Measurements from ENCODE around the gene POLDIP3.
"Not testable (repeated sequence)": the region's sequence is repeated elsewhere in the genome, so short reads cannot be mapped to it uniquely, and the experiment has no call there.

Gene POLDIP3

GRCh38 chr22:42553475-42554361 lies 61.0 kb downstream of the POLDIP3 start, which contains the start of gene SERHL2:
SERHL2 (plus strand) TSS chr22:42553956; CDS start chr22:42554021, 65 bp downstream.
- no peak for FAIRE-seq

GRCh38 chr22:42552294-42552647 lies 62.4 kb downstream of the POLDIP3 start:
- not testable (repeated sequence) for FAIRE-seq

DNA sequence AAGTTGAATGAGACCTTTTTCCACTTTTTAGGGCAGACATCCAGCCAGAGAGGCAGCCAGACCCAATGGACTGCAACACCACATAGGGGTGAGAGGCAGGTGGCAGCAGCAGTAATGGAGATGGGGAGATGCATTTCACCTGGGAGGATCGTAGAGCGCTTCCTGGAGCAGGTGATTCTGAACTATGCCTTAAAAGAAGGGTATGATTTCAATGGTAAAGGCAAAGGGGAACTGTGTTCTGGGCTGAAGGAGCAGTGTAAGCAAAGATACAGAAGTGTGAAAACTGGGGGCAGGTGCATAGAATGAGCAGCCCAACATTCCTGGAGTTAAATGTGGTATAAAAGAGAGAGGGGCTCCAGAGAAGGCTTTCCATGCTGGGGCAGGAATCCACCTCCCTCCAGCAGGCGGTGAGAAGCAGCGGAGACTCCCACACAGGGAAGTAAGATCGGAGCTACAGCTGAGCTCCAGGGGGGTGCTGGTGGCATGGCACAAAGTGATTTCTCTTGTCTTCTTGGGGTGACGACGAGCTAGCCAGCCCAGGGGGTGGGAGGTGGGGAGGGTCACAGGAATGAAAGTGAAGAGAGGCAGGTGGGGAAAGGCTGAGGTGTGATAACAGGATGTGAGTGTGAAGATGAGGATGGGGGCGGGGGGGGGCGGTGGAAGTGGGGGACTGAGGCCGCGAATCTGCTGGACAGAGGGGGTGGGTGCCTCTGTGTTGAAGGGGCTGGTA lies 65.2 kb downstream of the POLDIP3 start:
- no peak for FAIRE-seq

DNA sequence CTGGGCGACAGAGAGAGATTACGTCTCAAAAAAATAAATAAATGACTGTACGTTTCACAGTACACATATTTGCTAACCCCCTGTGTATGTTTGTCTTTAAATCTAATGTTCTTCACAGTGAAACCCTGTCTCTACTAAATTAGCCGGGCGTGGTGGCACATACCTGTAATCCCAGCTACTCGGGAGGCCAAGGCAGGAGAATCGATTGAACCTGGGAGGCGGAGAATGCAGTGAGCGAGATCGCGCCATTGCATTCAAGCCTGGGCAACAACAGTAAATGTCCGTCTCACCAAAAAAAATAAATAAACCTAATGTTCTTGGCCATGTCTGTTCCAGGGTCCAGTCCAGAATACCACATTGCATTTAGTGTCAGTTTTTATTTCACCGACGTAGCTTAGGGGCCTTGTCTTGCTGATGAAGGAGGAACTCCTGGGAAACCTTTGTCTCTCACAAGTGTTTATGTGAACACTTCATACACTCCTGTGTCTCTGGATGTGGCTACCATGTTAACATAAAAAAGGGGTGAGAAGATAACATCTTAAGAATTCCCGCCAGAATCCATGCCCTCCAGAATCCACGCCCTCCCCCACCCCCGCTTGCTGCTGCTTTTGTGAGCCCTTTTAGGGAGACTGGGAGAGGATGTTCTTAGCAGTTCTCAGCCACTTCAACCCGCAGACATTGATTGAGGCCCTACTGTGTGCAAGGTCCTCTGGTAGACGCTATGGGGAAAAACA lies 65.9 kb downstream of the POLDIP3 start:
- no peak for FAIRE-seq

DNA sequence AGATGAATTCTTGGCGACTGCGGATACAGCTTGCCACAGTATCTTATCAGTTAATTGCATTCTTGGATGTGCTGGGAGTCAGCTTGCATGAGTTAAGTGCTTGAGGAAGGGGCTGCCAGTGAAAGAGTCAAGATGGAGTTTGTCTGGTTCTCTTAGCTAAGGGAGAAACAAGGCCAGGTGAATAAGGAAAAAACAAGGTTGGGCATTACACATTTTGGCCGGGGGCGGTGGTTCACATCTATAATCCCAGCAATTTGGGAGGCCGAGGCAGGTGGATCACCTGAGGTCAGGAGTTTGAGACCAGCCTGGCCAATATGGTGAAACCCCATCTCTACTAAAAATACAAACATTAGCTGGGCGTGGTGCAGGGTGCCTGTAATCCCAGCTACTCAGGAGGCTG lies 66.6 kb downstream of the POLDIP3 start:
- not testable (repeated sequence) for FAIRE-seq

- no peak for FAIRE-seq
Measured at GRCh38 chr22:42547562-42547961, 67.1 kb downstream of the POLDIP3 start.

DNA sequence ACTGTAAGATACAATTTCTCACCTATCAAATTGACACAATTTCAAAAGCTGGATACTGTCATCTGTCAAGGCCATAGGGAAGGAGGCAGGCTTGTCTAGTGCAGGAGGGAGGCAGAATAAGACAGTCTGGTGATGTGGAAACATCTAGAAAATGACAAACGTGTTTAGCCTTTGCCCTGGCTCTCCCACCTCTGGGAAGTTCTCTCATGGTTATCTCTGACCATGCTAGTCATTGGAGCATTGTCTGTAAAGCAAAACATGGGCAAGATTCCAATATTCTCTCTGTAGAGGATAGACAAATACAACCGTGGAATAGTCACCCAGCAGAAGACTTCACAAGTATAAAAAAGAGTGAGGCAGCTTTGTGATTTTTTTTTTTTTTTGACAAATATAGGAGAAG lies 70.0 kb downstream of the POLDIP3 start:
- no peak for FAIRE-seq

DNA sequence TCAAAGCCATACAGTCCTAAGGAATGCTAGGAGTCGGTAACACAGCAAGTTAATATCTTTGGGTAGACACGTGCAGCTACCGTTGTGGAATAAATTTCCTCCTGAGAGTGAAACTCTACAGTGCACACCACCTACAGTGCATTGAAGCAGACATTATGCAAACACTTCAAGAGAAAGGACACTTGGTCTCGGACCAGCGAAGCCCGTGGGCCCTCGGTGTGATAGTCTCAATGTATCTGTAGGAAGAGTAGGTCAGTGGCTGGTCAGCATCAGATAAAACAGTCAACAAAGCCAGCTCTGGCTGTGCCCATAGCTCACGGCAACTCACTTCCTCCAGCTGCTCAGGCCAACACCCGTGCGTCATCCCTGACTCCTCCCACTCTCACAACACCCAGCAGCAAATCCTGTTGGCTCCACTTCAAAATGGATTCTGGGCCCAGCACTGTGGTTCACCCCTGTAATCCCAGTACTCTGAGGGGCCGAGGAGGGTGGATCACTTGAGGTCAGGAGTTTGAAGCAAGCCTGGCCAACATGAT lies 75.4 kb downstream of the POLDIP3 start:
- peak; percentile 38 for FAIRE-seq

DNA sequence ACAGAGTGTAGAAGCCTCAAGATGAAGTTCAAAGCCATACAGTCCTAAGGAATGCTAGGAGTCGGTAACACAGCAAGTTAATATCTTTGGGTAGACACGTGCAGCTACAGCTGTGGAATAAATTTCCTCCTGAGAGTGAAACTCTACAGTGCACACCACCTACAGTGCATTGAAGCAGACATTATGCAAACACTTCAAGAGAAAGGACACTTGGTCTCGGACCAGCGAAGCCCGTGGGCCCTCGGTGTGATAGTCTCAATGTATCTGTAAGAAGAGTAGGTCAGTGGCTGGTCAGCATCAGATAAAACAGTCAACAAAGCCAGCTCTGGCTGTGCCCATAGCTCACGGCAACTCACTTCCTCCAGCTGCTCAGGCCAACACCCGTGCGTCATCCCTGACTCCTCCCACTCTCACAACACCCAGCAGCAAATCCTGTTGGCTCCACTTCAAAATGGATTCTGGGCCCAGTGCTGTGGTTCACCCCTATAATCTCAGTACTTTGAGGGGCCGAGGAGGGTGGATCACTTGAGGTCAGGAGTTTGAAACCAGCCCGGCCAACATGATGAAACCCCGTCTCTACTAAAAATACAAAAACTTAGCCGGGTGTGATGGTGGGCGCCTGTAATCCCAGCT lies 77.4 kb downstream of the POLDIP3 start:
- not testable (repeated sequence) for FAIRE-seq

- FAIRE-seq, result not testable (repeated sequence)
Measured at GRCh38 chr22:42536634-42537033, 78.0 kb downstream of the POLDIP3 start.

DNA sequence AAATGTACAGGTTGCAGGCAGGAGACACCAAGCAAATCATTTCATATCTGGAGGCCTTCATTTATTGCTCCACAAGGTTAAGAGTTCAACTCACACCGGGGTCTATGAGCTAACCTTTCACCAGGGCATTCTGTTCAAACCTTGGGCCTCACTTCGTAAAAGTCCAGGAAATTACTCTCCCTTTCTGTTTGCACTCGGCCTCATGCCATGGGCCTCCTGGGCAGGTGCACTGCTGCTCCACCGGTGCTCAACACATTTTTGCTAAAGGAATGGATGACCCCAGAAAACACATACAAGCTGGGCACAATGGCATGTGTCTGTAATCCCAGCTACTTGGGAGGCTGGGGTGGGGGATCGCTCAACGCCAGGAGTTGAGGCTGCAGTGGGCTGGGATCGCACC lies 78.5 kb downstream of the POLDIP3 start:
- FAIRE-seq, result no peak

DNA sequence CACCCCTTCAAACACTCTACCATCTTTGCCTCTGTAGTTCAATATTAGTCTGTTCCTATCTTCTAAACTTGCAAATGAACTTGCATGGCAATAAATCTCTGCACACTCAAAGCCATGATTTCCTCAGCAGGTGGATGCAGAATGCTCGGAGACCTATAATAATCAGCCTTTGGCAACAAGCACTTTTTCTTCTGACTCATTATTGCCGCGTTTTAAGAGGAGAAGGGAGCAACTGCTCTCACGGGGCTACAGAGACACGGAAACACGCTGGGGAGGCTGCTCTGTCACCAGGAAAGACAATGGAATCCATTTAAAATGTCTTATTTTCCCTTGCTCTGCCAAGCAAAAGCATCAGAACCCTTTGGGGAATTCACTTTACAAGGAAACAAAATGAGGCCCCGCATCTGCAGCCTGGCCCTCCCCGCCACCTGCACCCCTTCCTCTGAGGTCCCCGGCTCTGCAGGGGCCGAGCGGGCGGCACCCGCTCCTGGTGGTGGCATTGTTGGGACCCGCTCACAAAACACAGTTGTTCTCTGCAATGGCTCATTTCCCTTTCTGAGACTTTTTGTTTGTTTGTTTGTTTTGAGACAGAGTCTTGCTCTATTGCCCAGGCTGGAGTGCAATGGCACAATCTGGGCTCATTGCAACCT lies 79.5 kb downstream of the POLDIP3 start:
- not testable (repeated sequence) for FAIRE-seq
